Mesothelial cell of epicardium (in vitro differentiated cells): ENCODE data around the gene CCSER1. TPM values are rescaled to one million over a fixed set of nuclear protein-coding genes. Genes with fewer than 3 reads are reported as not detected.

Source experiments
- DNase-seq, 2 experiments: peaks; one replicate each; pipeline ENCODE4 v3.0.0; 2021; ENCODE audit warnings: low spot score in 2 of 2; ENCODE audit not compliant: unreplicated experiment in 2 of 2
- H3K27ac Mint-ChIP-seq: 2 replicates; pipeline ENCODE4 v1.8.0; 2021; ENCODE audit warnings: mixed read lengths
- H3K27me3 Mint-ChIP-seq: 2 replicates; pipeline ENCODE4 v1.8.0; 2021; ENCODE audit warnings: low read depth, mixed read lengths
- H3K36me3 Mint-ChIP-seq: 2 replicates; pipeline ENCODE4 v1.8.0; 2021; ENCODE audit warnings: mixed read lengths
- H3K4me1 Mint-ChIP-seq: 2 replicates; pipeline ENCODE4 v1.8.0; 2021; ENCODE audit warnings: mixed read lengths
- H3K4me3 Mint-ChIP-seq: 2 replicates; pipeline ENCODE4 v1.8.0; 2021; ENCODE audit warnings: mild to moderate bottlenecking, moderate library complexity, mixed read lengths
- H3K9me3 Mint-ChIP-seq: 2 replicates; pipeline ENCODE4 v1.8.0; 2021; ENCODE audit warnings: mixed read lengths
- CTCF ChIP-seq: fragments of 200-600 bp; sonication (generic); IDR thresholded peaks from one replicate; pipeline ENCODE4 v1.5.0; 2021; ENCODE audit warnings: antibody characterized with exemption; ENCODE audit not compliant: unreplicated experiment
- total RNA-seq: library from RNA; stranded (reverse); gene quantifications from 3 replicates; pipeline ENCODE4 v1.2.1, GENCODE V29; 2021

The CCSER1 gene
- total RNA-seq, 1 donor from 2014 or later: 7.2 TPM

GRCh38 chr4:90840828-90841227, 713.6 kb downstream of the CCSER1 start:
- Mint-ChIP-seq H3K4me1 (peaks cover 12% of the 10 kb centered on the region), H3K9me3 (peaks cover 4% of the 10 kb centered on the region), H3K36me3 (no peaks in the 10 kb centered on the region), H3K4me3 (no peak overlapping the region), H3K27me3 (no peaks in the 10 kb centered on the region), H3K27ac (peak overlapping the region; percentile 9)
- no peak for DNase-seq
- no peak for TF ChIP-seq CTCF

GRCh38 chr4:90841676-90842075, 714.5 kb downstream of the CCSER1 start:
- Mint-ChIP-seq H3K36me3 (no peaks in the 10 kb centered on the region), H3K4me3 (no peak overlapping the region), H3K9me3 (peaks cover 4% of the 10 kb centered on the region), H3K4me1 (peaks cover 12% of the 10 kb centered on the region), H3K27ac (no peak overlapping the region), H3K27me3 (no peaks in the 10 kb centered on the region)
- TF ChIP-seq CTCF: no peak
- no peak for DNase-seq

GRCh38 chr4:90842960-90843359, 715.8 kb downstream of the CCSER1 start:
- Mint-ChIP-seq H3K27me3 (no peaks in the 10 kb centered on the region), H3K4me3 (no peak overlapping the region), H3K9me3 (peaks cover 4% of the 10 kb centered on the region), H3K4me1 (peaks cover 12% of the 10 kb centered on the region), H3K27ac (no peak overlapping the region), H3K36me3 (no peaks in the 10 kb centered on the region)
- TF ChIP-seq CTCF: no peak
- no peak for DNase-seq

DNA sequence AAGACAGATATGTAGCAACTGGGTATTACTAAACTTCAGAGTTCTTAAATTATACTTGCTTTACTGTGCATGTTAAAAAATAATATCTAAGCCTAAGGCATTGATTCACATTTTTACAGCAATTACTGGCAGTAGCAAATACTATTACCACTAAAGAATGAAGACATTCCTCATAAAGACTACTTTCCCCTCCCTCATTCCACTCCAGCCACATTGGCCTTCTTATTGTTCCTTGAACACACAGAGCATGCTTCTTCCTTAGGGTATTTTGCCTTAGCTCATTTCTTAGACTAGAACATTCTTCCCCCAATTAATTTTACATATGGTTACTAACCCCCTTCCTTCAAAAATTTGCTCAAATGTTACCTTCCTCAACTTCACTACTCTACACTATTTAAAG, 717.0 kb downstream of the CCSER1 start:
- no peak overlapping the region for H3K4me3 Mint-ChIP-seq
- H3K36me3 Mint-ChIP-seq: no peaks in the 10 kb centered on the region
- no peaks in the 10 kb centered on the region for H3K27me3 Mint-ChIP-seq
- TF ChIP-seq CTCF: no peak
- peaks cover 3% of the 10 kb centered on the region for H3K9me3 Mint-ChIP-seq
- peaks cover 12% of the 10 kb centered on the region for H3K4me1 Mint-ChIP-seq
- H3K27ac Mint-ChIP-seq: peak overlapping the region; percentile 1
- DNase-seq: no peak

GRCh38 chr4:90845777-90846176, 718.6 kb downstream of the CCSER1 start:
- H3K4me3 Mint-ChIP-seq: no peak overlapping the region
- H3K9me3 Mint-ChIP-seq: no peaks in the 10 kb centered on the region
- DNase-seq: no peak
- H3K4me1 Mint-ChIP-seq: peaks cover 10% of the 10 kb centered on the region
- H3K27me3 Mint-ChIP-seq: no peaks in the 10 kb centered on the region
- no peaks in the 10 kb centered on the region for H3K36me3 Mint-ChIP-seq
- H3K27ac Mint-ChIP-seq: no peak overlapping the region
- no peak for TF ChIP-seq CTCF

- Mint-ChIP-seq H3K36me3 (no peaks in the 10 kb centered on the region), H3K4me1 (no peaks in the 10 kb centered on the region), H3K4me3 (no peak overlapping the region), H3K27me3 (no peaks in the 10 kb centered on the region), H3K9me3 (no peaks in the 10 kb centered on the region), H3K27ac (no peak overlapping the region)
- DNase-seq: no peak
- TF ChIP-seq CTCF: no peak
These were observed 725.0 kb downstream of the CCSER1 start for GRCh38 chr4:90852237-90852636.
